GM18511 (cell line): ENCODE results near the gene CLASRP.
A peak's percentile ranks its signal among the peaks of the same experiment; 100 is the strongest.

Experiments
- ATAC-seq: cut with Tn5 transposase; IDR thresholded peaks from one replicate; pipeline ENCODE4 v1.9.1; 2021; ENCODE audit warnings: mild to moderate bottlenecking, moderate library complexity; ENCODE audit not compliant: unreplicated experiment

CLASRP gene

DNA sequence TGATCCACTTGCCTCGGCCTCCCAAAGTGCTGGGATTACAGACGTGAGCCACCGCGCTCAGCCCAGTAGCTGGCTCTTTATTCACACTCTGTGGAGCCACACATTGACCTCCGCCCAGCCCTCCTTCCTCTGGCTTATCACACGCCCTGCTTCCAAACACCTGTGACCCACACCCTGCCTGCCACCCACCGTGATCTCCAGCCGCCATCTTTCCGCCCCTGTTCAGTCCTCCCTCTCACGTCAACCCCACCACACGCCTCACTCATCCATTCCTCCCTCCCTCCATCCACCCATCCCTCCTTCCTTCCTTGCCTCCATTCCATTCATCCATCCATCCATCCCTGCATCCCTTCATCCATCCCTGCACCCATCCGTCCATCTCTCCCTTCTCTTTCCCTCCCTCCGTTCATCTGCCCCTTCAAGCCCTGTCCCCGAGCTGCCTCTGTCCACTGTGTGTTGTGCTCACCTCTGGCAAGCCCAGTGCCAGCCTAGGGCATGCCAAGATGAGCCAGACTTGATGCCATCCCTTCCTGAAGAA lies 19.8 kb downstream of the CLASRP start:
- ATAC-seq, result no peak

DNA sequence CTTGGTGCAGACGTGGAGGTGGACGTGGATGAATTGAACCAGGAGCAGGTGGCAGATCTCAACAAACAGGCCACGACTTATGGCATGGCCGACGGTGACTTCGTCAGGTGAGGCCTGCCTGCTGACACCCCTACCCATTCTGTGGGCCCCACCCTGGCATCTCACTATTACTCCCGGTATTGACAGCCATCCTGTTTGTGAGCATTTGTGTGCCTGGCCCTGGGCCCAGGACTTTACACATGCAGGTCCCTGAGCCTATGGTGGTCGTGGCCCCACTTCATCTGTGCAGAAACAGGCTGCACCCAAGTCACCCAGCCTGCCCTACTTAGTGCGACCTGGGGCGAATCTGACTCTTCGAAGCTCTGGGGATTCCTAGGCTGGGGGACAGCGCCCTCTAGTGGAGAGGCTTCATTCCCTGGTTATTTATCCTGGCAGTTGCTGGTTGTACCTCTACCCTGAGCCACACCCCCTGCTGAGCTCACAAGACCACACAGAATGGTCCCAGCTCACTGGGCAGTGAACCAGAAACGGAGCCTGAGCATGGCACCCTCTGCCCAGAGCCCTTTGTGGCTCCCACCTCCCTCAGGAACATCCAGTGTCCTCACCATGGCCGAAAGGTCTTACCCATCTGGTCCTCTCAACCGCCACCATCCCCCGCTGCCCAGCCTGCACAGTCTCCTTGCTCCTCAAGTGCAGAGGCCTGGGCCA lies 20.6 kb downstream of the CLASRP start:
- ATAC-seq, result no peak

DNA sequence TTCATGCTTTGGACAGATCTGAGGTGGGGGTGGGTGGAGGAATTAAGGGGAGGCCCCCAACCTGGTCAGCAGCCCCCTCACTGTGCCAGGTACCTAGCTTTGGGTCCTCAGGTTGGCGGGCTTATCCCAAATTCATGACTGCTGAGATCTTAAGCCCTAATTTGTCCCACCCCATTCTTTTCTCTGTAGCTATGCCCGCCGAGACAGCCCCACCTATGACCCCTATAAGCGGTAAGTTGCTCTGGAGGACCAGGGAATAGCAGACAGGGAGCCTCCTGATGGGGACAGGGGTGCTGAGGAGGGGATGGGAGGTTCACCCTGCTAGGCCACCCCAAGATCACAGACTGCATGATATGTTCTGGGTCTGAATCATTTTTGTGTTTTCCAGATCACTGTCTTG lies 23.1 kb downstream of the CLASRP start:
- no peak for ATAC-seq

DNA sequence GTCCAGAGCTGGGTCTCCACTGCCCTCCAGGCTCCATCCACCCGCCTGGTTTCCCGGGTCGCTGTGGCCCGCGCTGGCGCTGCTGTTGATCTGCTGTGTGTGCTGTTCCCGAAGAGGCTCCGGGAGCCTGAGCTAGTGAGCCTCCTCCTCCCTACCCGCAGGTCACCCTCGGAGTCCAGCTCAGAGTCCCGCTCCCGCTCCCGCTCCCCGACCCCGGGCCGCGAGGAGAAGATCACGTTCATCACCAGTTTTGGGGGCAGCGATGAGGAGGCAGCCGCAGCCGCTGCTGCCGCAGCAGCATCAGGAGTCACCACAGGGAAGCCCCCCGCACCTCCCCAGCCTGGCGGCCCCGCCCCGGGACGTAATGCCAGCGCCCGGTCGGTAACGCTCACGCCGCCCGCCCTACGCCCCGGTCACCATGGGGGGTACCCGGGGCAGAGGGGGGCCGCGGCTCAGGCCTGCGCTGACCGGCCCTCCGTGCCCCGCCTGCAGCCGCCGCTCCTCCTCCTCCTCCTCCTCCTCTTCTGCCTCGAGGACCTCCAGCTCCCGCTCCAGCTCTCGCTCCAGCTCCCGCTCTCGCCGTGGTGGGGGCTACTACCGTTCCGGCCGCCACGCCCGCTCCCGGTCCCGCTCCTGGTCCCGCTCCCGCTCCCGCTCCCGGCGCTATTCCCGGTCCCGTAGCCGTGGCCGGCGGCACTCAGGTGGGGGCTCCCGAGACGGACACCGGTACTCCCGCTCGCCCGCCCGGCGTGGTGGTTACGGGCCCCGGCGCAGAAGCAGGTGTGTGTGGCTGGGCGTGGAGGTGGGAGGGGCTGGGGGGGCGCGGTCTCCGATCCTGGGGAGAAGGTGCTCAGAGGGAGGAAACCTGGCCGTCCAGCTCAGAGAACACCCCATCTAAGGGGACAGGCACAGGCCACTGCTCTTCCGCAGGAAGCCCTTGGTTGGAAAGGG lies 25.3 kb downstream of the CLASRP start:
- no peak for ATAC-seq

DNA sequence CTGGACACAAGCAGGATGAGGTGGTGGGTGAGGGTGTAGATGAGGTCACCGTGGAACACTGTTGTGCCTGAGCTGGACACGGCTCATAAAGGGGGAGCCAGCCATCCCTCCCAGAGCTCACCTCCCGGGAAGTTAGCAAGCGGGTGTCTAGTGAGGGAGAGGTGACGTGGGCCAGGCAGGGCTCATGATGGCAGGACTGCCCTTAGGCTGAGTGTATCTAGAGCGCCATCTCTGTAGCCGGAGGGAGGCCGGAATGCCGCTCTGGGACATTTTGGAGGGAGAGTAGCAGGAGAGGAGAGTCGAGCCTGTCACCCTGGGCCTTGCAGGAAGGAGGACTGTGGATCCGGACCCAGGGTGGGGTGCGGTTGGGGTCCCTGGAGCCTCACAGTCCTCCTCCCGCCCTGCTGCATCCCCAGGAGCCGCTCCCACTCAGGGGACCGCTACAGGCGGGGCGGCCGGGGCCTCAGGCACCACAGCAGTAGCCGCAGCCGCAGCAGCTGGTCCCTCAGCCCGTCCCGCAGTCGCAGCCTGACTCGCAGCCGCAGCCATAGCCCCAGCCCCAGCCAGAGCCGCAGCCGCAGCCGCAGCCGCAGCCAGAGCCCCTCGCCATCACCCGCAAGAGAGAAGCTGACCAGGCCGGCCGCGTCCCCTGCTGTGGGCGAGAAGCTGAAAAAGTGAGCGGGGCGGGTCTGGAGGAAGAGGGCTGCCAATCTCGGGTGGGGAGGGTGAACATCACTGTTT lies 28.2 kb downstream of the CLASRP start:
- ATAC-seq, result no peak

DNA sequence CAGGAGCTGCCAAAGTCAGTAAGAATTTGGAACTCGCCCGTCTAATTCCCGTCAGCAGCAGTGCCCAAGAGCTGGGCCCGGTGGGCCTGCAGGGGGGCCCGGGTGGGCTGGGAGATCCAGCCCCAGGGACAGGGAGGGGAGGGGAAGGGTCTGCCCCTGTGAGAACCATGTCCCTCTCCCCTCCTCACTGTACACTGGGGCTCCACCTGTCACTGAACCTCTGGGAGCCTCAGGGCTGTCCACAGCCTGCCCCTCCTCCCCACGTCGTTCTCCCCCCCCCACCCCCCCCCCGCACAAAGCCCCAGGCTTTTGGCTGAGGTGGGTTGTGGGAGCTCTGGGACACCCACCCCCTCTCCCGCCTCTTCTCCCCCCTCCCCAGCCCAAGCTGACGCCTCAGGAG lies 29.2 kb downstream of the CLASRP start:
- no peak for ATAC-seq

DNA sequence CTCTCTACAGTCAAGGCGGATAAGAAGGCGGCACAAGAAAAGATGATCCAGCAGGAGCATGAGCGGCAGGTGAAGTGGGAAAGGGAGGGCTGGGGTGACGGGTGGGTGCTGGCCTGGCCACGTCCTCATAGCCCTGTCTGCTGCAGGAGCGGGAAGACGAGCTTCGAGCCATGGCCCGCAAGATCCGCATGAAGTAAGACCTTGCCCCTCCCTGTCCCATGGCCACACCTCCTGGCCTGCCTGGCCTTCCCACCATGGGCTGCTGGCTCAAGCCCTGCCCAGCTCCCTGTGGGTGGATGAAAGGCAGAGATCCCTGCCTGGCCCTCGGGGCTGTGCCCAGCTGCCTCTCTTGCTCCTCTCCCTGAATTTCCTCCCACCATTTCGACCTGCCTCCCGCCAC lies 30.2 kb downstream of the CLASRP start:
- no peak for ATAC-seq

DNA sequence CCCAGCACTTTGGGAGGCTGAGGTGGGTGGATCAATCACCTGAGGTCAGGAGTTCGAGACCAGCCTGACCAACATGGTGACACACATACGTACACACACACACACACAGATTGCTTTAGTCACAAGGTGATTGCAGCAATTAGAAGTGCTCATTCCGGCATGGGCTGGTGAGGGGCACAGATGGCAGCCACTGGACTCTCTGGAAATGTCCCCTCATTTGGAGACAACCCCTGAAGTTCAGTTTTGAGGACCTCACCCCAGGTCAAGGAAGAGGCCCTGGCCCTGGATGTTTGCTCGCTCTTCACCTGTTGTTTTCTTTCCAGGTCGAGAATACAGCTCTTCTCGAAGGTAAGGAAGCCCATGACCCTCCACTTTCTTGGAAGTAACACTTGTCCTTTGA lies 31.4 kb downstream of the CLASRP start:
- ATAC-seq, result no peak

DNA sequence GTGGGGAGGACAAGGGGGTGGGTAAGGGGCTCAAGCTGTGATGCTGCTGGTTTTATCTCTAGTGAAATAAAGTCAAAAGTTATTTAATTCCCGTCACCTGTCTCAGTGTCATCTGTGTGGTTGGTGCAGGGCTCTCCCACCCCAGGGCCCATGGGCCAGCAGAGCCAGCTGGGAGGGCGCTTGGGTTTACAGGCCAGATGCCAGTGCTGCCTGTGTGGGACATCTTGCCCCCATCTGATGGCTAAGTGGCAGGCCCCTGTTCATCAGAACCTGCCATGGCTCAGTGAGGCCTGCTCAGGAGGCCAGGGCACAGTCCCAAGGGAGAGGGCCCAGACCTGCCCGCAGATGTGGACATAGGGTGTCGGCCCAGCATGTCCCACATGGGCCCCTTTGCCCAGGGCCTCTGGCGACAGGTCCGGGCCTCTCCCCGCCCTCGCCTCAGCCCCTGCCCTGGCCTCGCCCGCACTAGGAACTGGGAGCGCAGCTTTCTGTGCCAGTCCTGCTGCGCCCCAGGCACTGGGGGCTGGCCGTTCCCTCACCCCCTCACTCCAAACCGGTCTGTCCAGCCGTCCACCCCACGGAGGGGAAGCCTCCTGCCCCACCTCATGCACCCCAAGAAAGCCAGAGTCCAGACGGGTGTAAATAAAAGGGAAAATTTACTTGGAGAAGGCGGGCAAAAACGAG lies 32.2 kb downstream of the CLASRP start:
- ATAC-seq, result no peak

DNA sequence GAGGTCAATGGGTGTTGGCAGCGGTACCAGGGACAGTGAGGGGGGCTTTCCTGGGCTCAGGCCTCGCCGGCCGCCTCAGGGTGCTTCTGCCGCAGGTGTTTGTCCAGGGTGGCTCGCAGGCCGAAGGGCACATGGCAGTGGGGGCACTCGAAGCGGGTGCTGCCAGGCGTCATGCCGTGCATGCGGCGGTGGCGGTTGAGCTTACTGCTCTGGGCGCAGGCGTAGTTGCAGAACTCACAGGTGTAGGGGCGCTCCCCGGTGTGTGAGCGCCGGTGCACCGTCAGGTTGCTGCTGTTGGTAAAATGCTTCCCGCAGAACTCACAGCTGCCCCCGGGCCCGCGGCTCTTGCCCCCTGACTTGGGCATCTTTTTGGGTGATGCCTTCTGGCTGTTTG lies 32.7 kb downstream of the CLASRP start:
- ATAC-seq, result no peak

DNA sequence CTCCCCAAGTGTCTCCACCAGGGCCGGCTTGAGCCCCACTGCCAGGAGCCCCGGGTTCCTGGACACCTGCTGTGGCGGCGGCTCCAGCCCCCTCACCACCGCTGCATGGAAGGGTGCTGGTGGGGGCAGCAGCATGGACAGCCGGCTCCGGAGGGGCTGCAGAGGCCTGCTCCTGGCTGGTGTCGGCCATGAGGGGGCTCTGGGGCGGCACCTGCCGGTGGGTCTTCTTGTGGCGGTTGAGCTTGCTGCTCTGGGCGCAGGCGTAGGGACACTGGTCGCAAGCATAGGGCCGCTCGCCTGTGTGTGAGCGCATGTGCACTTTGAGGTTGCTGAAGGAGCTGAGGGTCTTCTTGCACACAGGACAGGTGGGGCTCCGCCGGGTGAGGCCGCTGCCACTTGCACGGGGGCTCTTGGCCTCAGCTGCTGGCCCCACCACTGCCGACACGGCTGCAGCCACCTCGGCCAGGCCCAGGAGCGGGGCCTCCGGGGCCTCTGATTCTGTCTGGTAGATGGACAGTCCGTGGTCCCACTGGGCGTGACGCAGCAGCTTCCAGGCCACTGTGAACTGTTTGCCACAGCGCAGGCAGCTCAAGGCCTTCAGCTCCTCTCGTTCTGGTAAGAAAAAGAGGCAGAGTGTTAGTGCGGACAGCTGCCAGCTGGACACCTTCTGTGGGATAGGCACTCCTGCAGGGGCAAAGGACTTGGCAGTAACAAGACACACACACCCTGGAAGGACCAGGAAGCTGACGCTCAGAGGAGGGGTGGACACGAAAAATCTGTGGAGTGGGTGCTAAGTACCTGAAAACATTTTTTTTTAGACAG lies 33.3 kb downstream of the CLASRP start:
- ATAC-seq, result no peak

DNA sequence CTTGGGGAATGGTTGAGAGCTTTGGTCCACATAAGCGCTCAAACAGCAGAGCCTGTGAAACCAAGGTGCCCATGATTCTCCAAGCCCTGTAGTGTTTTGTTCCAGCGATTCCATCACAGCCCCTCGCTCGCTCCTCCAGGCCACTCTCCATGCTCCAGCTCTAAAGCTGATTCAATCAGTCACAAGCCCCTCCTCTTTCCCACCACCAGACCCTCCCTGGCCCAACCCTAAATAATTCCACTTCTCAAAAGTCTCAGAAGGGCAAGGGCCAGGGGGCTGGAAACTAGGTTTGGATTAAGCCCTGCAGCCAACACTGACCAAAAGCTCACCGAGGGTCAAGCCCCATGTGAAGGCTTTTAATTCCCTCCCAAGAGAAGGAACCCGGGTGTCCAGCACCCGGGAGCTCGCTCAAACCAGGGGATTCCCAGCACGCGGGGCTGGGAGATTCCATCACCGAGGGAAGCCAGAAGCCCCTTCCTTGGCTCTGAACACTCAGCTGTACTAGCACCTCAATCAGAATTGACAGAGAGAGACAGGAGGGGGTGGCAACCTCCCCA lies 36.0 kb downstream of the CLASRP start:
- no peak for ATAC-seq

DNA sequence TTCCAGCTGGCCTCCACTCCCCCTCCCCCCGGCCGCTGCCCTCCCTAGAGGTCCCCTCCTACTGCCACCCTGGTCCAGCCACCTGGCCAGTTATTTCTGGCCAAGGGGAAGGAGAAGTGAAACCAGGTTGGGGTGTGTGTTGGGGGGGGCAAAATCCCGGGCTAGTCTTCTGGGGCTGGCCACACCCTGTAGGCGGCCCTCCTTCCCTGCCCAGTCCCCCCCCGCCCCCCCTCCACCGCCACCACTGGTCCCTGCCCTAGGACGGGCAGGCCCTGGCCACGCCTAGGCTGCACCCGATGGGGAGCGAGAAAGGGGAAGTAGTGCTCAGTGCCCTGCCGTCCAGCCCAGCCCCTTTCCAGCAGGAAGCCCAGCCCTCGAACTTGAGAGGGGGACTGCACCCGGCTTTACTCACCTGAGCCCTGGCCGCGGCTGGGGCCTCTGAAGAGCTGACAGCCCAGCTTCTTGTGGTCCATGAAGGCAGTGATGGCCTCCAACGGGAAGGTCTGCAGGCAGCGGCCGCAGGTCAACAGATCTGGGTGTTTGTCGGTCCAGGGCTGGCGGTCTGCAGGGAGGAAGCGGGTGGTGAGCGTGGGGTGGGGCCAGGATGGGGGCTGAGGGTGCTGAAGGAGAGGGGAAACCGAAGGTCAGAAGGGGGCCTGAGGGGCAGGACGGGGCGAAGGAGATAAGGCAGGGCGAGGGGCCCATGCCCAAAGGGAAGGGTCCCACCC lies 36.6 kb downstream of the CLASRP start:
- ATAC-seq, result peak; percentile 70

DNA sequence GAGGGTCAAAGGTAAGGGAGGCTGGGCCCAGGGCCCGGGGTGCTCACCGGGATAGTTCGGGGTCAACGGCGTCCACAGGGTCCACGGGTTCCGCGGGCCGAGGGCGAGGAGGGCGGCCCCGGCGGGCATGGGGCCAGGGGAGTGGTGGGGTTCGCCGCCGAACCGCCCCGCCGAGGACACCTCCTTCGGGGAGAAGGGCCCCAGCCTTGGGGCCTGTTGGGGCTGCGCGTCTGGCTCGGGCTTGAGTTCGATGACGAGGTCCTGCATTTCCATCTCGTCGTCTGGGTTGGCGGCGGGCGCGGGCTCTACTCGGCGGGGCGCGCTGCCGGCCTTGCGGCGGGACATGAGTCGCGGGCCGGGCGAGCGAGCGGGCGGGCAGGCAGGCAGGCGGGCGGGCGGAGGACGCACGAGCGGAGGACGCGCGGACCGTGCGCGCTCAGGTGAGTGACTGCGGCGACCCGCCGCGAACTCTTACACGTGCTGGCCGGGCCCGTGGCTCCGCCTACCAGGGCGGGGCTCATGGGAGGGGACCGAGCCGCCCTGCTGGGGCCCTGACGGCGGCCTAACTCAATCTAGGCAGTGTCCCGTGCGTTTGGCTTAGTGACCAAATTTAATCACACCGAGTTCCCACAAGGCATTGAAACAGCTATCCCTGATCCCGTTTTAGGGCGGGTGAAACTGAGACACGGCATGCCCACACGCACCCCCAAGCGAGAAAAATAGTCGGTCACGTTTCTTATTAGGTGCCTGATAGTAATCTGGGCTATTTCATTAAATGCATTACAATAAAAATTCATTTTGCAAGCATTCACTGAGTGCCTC lies 37.4 kb downstream of the CLASRP start, which contains the start of gene ZNF296:
TSS of gene ZNF296 (minus strand) at position 450 of the 822 bp plus-strand sequence. CDS start at position 345, 105 bp downstream.
- ATAC-seq, result peak; percentile 43

DNA sequence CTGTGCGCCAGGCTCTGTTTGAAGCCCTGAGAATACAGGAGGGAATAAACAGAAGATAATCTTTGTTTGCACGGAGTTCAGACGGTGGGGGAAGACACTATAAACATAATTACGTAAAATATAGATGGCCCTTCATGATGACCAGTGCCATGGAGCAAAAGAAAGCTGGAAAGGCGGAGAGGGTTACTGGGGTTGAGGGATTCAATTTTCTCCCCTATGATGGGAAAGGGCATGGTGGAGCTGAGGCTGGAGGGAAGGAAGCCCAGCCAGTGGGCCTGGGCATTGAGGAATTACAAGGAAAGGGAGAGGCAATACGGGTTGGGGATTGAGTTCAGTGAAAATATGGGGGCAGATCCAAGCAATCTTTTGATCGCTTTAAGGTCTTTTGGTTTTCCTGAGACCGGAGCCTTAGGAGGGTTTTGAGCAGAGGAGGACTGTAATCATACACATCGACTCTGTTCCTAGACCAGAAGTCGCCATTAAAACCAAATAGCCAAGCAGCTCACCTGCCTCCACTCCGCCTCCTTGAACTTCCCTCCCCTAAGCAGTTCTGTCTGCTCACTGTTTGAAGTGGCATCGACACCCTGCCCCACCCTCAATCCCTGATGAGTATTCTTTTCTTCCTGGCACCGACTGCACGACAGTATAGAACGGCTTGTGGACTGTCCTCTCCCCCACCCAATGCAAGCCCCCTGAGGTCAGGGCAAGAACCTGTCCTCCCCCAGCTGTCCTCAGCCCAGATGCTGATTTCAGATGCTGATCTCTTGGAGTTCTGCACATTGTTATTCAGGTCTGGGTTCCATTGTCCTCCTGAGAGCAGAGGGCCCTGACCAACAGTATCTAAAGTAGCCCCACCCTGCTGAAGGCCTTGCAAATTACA lies 38.2 kb downstream of the CLASRP start:
- ATAC-seq, result no peak

DNA sequence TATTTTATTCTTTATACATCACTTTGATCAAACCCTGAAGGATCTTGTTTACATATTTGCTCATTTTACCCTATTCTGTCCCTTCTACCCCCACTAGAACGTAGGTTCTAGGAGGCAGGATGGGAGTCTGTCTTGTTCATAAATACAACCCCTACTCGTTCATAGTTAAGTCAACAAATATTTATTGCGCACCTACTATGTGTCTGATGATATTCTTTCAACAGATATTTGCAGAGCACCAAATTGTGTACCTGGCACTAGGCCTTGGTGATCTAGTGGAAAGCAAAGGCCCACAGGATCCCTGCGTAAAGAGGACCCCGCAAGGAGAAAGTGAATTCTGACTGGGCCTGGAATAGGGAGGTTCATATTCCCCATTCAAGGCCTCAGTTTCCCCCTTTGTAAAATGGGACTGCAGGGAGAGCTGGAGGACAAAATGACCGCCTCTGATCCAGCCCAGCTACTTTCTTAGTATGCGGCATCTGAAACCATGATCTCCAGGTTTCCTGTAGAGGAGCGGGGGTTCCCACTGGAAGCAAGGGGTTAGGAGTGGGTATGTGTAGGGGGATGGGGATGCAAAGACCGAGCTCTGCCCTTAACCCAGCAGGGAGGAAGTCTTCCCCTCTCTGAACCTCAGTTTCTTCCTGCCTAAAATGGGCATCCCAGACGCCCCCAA lies 39.7 kb downstream of the CLASRP start:
- no peak for ATAC-seq
